Esophagus mucosa (tissue), 1 donor: ENCODE results near the gene RNF115. TPM values are rescaled to one million over a fixed set of nuclear protein-coding genes. Genes with fewer than 3 reads are reported as not detected.
A peak's percentile ranks its signal among the peaks of the same experiment; 100 is the strongest.
"Not testable (repeated sequence)": the region's sequence is repeated elsewhere in the genome, so short reads cannot be mapped to it uniquely, and the experiment has no call there.

Experiments
- ATAC-seq: fragments of 200-7000 bp; cut with Tn5 transposase; one replicate; pipeline ENCODE4 v1.9.1; 2020
- total RNA-seq: library from RNA; stranded (reverse); gene quantifications from one replicate; pipeline ENCODE4 v1.2.4, GENCODE V29; 2023
- donor health status: DM: yes; HTN: yes; CAD: no.

RNF115 gene
- total RNA-seq, 1 donor from 2014 or later, result 6.7 TPM

- ATAC-seq, result no peak
Observed at GRCh38 chr1:145826030-145826429, 2.1 kb upstream of the RNF115 start.

GRCh38 chr1:145824499-145824842 is 576 bp upstream of the RNF115 start:
- no peak for ATAC-seq

- ATAC-seq, result peak; percentile 11
Observed at GRCh38 chr1:145822779-145823331, 1.0 kb downstream of the RNF115 start.

DNA sequence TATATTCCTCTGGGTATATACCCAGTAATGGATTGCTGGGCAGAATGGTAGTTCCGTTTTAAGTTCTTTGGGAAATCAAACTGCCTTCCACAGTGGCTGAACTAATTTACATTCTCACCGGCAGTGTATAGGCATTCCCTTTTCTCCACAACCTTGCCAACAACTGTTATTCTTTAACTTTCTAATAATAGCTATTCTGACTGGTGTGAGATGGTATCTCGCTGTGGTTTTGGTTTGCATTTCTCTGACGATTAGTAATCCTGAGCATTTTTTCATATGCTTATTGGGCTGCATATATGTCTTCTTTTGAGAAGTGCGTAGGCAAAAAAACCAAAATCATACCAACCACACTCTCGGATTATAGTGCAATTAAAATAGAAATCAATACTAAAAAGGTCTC is 5.8 kb downstream of the RNF115 start:
- not testable (repeated sequence) for ATAC-seq

GRCh38 chr1:145812977-145813810 is 10.7 kb downstream of the RNF115 start:
- not testable (repeated sequence) for ATAC-seq

DNA sequence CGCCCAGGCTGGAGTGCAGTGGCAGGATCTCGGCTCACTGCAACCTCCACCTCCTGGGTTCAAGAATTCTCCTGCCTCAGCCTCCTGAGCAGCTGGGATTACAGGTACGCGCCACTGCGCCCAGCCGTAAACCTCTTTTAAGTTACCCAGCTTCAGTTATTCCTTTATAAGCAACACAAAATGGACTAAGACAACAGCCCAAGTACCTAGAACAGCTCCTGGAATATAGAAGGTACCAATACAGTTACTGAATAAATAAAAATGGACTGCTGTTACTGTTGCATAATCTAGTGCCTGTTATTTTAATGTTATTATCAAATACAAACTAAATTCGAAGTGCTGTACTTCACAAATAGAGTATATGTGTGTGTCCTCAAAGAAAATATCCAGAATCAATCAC is 17.1 kb downstream of the RNF115 start:
- ATAC-seq, result no peak

- no peak for ATAC-seq
Observed at GRCh38 chr1:145806408-145806807, 17.5 kb downstream of the RNF115 start.

DNA sequence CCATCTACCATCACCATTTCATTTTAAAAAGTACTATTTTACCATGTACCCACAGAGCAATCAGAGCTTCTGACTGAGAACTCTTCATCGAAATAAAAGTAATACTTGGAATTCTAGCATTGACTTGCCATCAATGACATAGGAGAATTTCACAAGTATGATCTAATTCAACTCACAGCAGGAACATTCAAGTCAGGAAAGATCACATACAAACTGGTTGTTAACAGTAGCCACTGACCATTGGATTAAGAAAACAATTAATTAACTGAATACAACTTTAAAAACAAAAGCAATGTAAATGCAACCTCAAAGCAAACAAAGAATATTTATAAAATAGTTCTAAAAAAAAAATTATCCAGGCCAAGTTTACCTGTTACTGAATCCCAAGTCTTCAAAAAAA is 18.8 kb downstream of the RNF115 start:
- ATAC-seq, result no peak

- no peak for ATAC-seq
Observed at GRCh38 chr1:145804235-145805045, 19.5 kb downstream of the RNF115 start.

- ATAC-seq, result no peak
Observed at GRCh38 chr1:145799806-145800205, 24.1 kb downstream of the RNF115 start.

DNA sequence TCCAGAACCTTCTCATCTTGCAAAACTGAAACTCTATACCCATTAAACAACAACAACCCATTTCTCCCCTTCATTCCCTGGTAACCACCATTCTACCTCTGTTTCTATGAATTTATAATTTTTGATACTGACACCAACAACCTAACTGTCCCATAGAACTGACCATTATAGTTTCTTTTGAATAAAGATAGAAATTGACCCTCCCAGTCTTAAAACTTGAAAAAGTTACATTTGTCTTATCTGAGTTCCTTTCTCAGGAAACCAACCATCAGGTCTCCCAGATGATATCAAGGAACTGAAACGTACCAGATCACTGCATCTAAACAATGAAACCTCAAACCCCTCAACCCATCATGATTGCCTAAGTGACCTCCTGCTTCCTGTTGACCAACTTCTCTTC is 27.1 kb downstream of the RNF115 start:
- no peak for ATAC-seq

- no peak for ATAC-seq
Observed at GRCh38 chr1:145795257-145795881, 28.5 kb downstream of the RNF115 start.

DNA sequence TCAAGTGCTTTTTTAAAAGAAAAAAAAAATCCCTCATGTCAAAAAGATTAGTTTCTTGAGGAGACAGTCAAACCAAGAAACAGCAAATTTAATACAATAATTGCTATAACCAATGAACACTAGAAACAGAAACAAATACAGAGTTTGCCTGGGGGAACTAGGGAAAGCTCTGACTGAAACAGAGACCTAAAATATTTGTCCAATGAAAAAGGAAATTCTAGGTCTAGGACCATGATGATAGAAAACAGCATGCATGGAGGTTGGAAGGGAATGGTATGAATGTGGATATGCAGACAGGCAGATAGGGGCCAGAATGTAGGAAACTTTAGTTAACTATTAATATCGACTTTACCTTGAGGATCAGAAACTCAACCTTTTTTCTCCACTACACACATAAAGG is 31.4 kb downstream of the RNF115 start:
- no peak for ATAC-seq

DNA sequence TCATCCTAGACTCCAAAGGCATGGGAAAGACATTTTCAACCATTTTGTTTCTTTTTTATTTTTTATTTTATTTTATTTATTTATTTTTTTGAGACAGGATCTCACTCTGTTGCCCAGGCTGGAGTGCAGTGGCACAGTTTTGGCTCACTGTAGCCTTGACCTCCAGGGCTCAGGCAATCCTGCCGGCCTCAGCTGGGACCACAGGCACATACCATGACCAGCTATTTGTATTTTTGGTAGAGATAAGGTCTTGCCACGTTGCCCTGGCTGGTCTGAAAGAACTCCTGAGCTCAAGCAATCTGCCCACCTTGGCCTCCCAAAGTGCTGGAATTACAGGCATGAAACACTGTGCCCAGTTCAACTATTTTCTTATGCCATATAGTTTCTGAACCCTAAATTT is 32.0 kb downstream of the RNF115 start:
- ATAC-seq, result not testable (repeated sequence)

- no peak for ATAC-seq
Observed at GRCh38 chr1:145788580-145788979, 35.3 kb downstream of the RNF115 start.

- no peak for ATAC-seq
Observed at GRCh38 chr1:145786271-145786670, 37.6 kb downstream of the RNF115 start.

GRCh38 chr1:145785547-145785946 is 38.3 kb downstream of the RNF115 start:
- ATAC-seq, result peak; percentile 72

GRCh38 chr1:145784409-145784808 is 39.5 kb downstream of the RNF115 start:
- ATAC-seq, result no peak

GRCh38 chr1:145782272-145783099 is 41.4 kb downstream of the RNF115 start:
- ATAC-seq, result peak; percentile 87

GRCh38 chr1:145778146-145778540 is 45.8 kb downstream of the RNF115 start:
- no peak for ATAC-seq

DNA sequence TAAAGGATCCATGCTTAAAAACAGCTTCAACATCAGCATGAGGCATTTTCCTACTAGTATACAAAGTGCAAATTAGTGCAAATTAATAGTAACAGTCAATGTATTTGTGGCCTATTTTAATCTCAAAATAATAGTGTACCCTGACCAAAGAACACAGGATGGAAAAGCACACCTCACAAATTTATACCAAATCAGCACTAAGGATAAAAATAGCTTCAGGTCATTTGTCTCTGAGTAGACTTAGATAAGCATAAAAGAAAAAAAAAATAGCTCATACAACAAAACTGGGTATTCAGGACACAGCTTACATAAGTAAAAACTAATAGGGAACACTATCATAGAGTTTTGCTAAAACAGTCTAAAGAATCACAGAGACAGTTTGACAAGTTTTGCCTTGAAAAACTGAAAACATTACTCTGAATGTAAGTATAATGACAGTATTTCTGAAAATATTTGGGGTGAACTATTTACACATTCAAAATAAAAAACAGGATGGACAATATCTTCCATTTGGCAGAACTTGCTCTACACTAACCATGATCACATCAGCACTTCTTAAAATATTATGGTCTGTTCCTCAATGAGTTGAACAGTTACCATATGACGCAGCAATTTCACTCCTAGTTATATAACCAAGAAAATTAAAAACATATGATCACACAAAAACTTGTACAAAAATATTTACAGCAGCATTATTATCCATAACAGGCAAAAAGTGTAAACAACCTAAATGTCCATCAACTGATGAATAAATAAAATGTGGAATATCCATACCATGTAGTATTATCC is 46.3 kb downstream of the RNF115 start:
- ATAC-seq, result no peak
